A549 (cell line): Measurements from ENCODE around the gene HGS. TPM values are rescaled to one million over a fixed set of nuclear protein-coding genes. Genes with fewer than 3 reads are reported as not detected.

ENCODE experiments used
- ATAC-seq, 2 experiments: fragments of 200-7000 bp in 1 of 2; fragments of >200 bp in 1 of 2; cut with Nextera tagmentation in 1 of 2; cut with Tn5 transposase in 1 of 2; 3 replicates each; pipeline versions ENCODE4 v1.8.0 to v1.9.1; 2018 to 2020; ENCODE audit warnings: mild to moderate bottlenecking in 1 of 2, moderate library complexity in 1 of 2
- CTCF ChIA-PET: fragments of 300-600 bp; sonication (Branson Sonifier 250); formaldehyde crosslinking; extraction: SDS; loops from one replicate; lab custom pipeline; 2021; ENCODE audit warnings: antibody characterized with exemption, inconsistent platforms; lab: Yijun Ruan, JAX
- POLR2A ChIA-PET: fragments of 350-600 bp; formaldehyde crosslinking; extraction: SDS; loops from one replicate; lab custom pipeline; 2021; ENCODE audit warnings: antibody characterized with exemption, inconsistent platforms; lab: Yijun Ruan, JAX
- DNase-seq, 2 experiments: peaks; one replicate each; pipeline versions ENCODE4 v3.0.0 to v3.0.0-alpha.2; 2011 to 2016; ENCODE audit warnings: low read depth in 1 of 2, low spot score in 1 of 2
- FAIRE-seq: peaks from 2 replicates; lab custom pipeline; 2011; peaks lifted over from hg19 to GRCh38; lab: Jason Lieb, UNC
- H3K27ac ChIP-seq, 2 experiments: fragments of >200 bp; sonication (Bioruptor Twin); formaldehyde crosslinking; 3 replicates each; pipeline ENCODE4 v1.5.1; 2016 to 2017
- H3K4me1 ChIP-seq: fragments of >200 bp; sonication (Bioruptor Twin); formaldehyde crosslinking; 3 replicates; pipeline ENCODE4 v1.6.1; 2016
- H3K4me2 ChIP-seq: fragments of >200 bp; sonication (Bioruptor Twin); formaldehyde crosslinking; 3 replicates; pipeline ENCODE4 v1.6.1; 2016
- H3K4me3 ChIP-seq: fragments of >200 bp; sonication (Bioruptor Twin); formaldehyde crosslinking; 3 replicates; pipeline ENCODE4 v1.5.1; 2016
- H3K9me3 ChIP-seq: fragments of >200 bp; sonication (Bioruptor Twin); formaldehyde crosslinking; 3 replicates; pipeline ENCODE4 v1.6.1; 2016
- BHLHE40 ChIP-seq: IDR thresholded peaks from 2 replicates; pipeline ENCODE4 v1.6.1; 2012; ENCODE audit warnings: low read depth, low read length, inconsistent platforms
- CBX2 ChIP-seq: fragments of 200-600 bp; sonication (generic); IDR thresholded peaks from 2 replicates; pipeline ENCODE4 v1.6.1; 2016; ENCODE audit warnings: low read depth, mild to moderate bottlenecking, borderline replicate concordance
- CHD4 ChIP-seq: fragments of 200-600 bp; sonication (generic); IDR thresholded peaks from 2 replicates; pipeline ENCODE4 v1.6.1; 2016; ENCODE audit warnings: antibody characterized with exemption, mild to moderate bottlenecking, borderline replicate concordance
- FOSB ChIP-seq: fragments of 250-450 bp; sonication (Bioruptor Pico); IDR thresholded peaks from 2 replicates; pipeline ENCODE4 v1.5.0; 2020; ENCODE audit warnings: mild to moderate bottlenecking, moderate library complexity
- HEYL ChIP-seq: fragments of 250-450 bp; sonication (Bioruptor Pico); IDR thresholded peaks from 2 replicates; pipeline ENCODE4 v1.8.0; 2021; ENCODE audit warnings: mild to moderate bottlenecking, moderate library complexity
- HOXB5 ChIP-seq: fragments of 250-450 bp; sonication (Bioruptor Pico); IDR thresholded peaks from 2 replicates; pipeline ENCODE4 v1.5.0; 2020; ENCODE audit warnings: mild to moderate bottlenecking, moderate library complexity
- JUN ChIP-seq, 2 experiments: fragments of >200 bp; sonication (Bioruptor Twin); formaldehyde crosslinking; IDR thresholded peaks; 2 replicates in 1 of 2; 3 replicates in 1 of 2; pipeline ENCODE4 v1.6.1; 2016 to 2017
- JUNB ChIP-seq: fragments of >200 bp; sonication (Bioruptor Twin); formaldehyde crosslinking; IDR thresholded peaks from 2 replicates; pipeline ENCODE4 v1.6.1; 2016
- KDM1A ChIP-seq: fragments of 200-600 bp; sonication (generic); IDR thresholded peaks from 2 replicates; pipeline ENCODE4 v1.6.1; 2016; ENCODE audit warnings: low read depth, mild to moderate bottlenecking
- MAFK ChIP-seq: fragments of 450-650 bp; IDR thresholded peaks from 2 replicates; pipeline ENCODE4 v1.6.1; 2014; ENCODE audit not compliant: partially characterized antibody
- MAZ ChIP-seq: fragments of 150-350 bp; IDR thresholded peaks from 2 replicates; pipeline ENCODE4 v1.6.1; 2014; ENCODE audit warnings: antibody characterized with exemption, low read depth, low read length, borderline replicate concordance
- NFE2L2 ChIP-seq: fragments of 150-350 bp; conservative IDR thresholded peaks from 2 replicates; pipeline ENCODE4 v1.6.1; 2014; ENCODE audit warnings: low read length
- NPAS2 ChIP-seq: fragments of 250-450 bp; sonication (Bioruptor Pico); IDR thresholded peaks from 2 replicates; pipeline ENCODE4 v1.8.0; 2022; ENCODE audit warnings: mild to moderate bottlenecking, moderate library complexity, borderline replicate concordance
- RAD21 ChIP-seq, 2 experiments: fragments of >200 bp in 1 of 2; sonication (Bioruptor Twin) in 1 of 2; formaldehyde crosslinking in 1 of 2; IDR thresholded peaks in 1 of 2; conservative IDR thresholded peaks in 1 of 2; 2 replicates in 1 of 2; 3 replicates in 1 of 2; pipeline ENCODE4 v1.6.1; 2012 to 2018; ENCODE audit warnings: inconsistent platforms in 1 of 2
- SREBF2 ChIP-seq: fragments of 450-650 bp; IDR thresholded peaks from 2 replicates; pipeline ENCODE4 v1.6.1; 2014; ENCODE audit warnings: mild to moderate bottlenecking, moderate library complexity
- ZSCAN20 ChIP-seq: fragments of 250-450 bp; sonication (Bioruptor Pico); IDR thresholded peaks from 2 replicates; pipeline ENCODE4 v1.8.0; 2022; ENCODE audit warnings: mild to moderate bottlenecking, moderate library complexity
- WGBS: methylation state at CpG from one replicate; pipeline ENCODE4 v1.1.6; 2017; ENCODE audit errors: missing lambda C conversion rate; 5-methylcytosine and 5-hydroxymethylcytosine counted together
- polyA plus RNA-seq, 4 experiments: library from polyadenylated mRNA; depleted of rRNA in 3 of 4; stranded (reverse); fragments of >200 nt; fragmentation: RNase III in 1 of 4; extraction: RNeasy Plus Mini Kit Qiagen cat#74134 plus additional on column Dnase treatment in 1 of 4; gene quantifications; 2 replicates in 3 of 4; 3 replicates in 1 of 4; pipeline ENCODE4 v1.2.3, GENCODE V29; 2011 to 2017
- TF ChIP-seq, protein P1 (sequence below): fragments of 150-350 bp; IDR thresholded peaks from 2 replicates; pipeline ENCODE4 v1.6.1; 2014; ENCODE audit warnings: low read depth, mild to moderate bottlenecking, low read length
- TF ChIP-seq, protein P2 (sequence below): fragments of 250-450 bp; sonication (Bioruptor Pico); IDR thresholded peaks from 2 replicates; pipeline ENCODE4 v1.5.0; 2020; ENCODE audit warnings: low read depth, mild to moderate bottlenecking, moderate library complexity
- TF ChIP-seq, protein P3 (sequence below): fragments of >200 bp; sonication (Bioruptor Twin); formaldehyde crosslinking; IDR thresholded peaks from 2 replicates; pipeline ENCODE4 v1.6.1; 2016
- TF ChIP-seq, protein P4 (sequence below): fragments of 250-450 bp; sonication (Bioruptor Pico); IDR thresholded peaks from 2 replicates; pipeline ENCODE4 v1.5.0; 2021; ENCODE audit warnings: mild to moderate bottlenecking, moderate library complexity, borderline replicate concordance
- TF ChIP-seq, protein P5 (sequence below): fragments of 450-650 bp; IDR thresholded peaks from 2 replicates; pipeline ENCODE4 v1.6.1; 2014; ENCODE audit warnings: antibody characterized with exemption

The HGS gene
- polyA plus RNA-seq, 2 of the 4 experiments (the other 2 are of a cell fraction): 85.9 to 130 TPM

DNA sequence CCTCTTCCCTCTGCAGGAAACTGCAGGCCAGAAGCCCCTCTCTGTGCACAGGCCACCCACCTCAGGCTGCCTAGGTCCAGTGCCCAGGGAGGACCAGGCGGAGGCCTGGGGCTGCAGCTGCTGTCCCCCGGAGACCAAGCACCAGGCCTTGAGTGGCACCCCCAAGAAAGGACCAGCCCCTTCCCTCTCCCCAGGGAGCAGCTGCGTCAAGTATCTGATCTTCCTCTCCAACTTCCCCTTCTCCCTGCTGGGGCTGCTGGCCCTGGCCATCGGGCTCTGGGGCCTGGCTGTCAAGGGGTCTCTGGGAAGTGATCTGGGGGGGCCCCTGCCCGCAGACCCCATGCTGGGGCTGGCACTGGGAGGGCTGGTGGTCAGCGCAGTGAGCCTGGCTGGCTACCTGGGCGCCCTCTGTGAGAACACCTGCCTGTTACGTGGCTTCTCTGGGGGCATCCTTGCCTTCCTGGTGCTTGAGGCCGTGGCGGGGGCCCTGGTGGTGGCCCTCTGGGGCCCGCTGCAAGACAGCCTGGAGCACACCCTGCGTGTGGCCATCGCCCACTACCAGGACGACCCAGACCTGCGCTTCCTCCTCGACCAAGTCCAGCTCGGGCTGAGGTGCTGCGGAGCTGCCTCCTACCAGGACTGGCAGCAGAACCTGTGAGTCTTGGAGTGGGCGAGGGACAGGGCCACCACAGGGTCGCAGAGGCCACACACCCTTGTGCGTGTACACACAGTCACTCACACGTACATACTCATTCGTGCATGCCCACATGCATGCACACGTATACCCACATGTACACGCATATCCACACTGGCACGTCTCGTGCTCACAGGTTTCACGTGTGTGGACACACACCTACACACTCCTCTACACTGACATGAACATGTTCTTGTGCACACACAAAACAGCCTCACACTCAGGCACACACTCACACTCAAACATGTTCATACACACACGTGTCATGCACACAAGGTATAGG lies 38.5 kb upstream of the HGS start:
- Histone ChIP-seq H3K4me1 (peaks cover 12% of the 10 kb centered on the region), H3K4me2 (no peak overlapping the region), H3K9me3 (no peaks in the 10 kb centered on the region), H3K27ac (no peak overlapping the region), H3K4me3 (no peak overlapping the region)
- ATAC-seq (no peak), FAIRE-seq (no peak), DNase-seq (no peak)
- CTCF ChIA-PET: interaction anchor here (0.9 kb wide), 1 partner anchor 89 kb away, joined by 4 read pairs; no protein-coding TSS in a partner anchor
- 78% methylated on average over 22 of the region's 29 CpGs for WGBS
- no peak for TF ChIP-seq NPAS2 (CRISPR knock-in tag)
- no peak for TF ChIP-seq HOXB5 (CRISPR knock-in tag)
- TF ChIP-seq BHLHE40: no peak
- TF ChIP-seq JUN (IDR thresholded peaks at IDR 0.05): no peak
- TF ChIP-seq, protein P1, sequence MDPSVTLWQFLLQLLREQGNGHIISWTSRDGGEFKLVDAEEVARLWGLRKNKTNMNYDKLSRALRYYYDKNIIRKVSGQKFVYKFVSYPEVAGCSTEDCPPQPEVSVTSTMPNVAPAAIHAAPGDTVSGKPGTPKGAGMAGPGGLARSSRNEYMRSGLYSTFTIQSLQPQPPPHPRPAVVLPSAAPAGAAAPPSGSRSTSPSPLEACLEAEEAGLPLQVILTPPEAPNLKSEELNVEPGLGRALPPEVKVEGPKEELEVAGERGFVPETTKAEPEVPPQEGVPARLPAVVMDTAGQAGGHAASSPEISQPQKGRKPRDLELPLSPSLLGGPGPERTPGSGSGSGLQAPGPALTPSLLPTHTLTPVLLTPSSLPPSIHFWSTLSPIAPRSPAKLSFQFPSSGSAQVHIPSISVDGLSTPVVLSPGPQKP: no peak
- TF ChIP-seq CHD4: no peak
- TF ChIP-seq RAD21 (conservative IDR thresholded peaks at IDR 0.05 in 1 of 2, IDR thresholded peaks at IDR 0.05 in 1 of 2): no peak
- TF ChIP-seq SREBF2: no peak
- no peak for TF ChIP-seq MAFK
- no peak for TF ChIP-seq JUNB
- TF ChIP-seq HEYL (CRISPR knock-in tag): no peak
- TF ChIP-seq MAZ: no peak
- TF ChIP-seq, protein P2, sequence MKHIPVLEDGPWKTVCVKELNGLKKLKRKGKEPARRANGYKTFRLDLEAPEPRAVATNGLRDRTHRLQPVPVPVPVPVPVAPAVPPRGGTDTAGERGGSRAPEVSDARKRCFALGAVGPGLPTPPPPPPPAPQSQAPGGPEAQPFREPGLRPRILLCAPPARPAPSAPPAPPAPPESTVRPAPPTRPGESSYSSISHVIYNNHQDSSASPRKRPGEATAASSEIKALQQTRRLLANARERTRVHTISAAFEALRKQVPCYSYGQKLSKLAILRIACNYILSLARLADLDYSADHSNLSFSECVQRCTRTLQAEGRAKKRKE: no peak
- TF ChIP-seq NFE2L2: no peak
- no peak for TF ChIP-seq KDM1A
- no peak for TF ChIP-seq ZSCAN20
- TF ChIP-seq, protein P3, sequence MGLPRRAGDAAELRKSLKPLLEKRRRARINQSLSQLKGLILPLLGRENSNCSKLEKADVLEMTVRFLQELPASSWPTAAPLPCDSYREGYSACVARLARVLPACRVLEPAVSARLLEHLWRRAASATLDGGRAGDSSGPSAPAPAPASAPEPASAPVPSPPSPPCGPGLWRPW: no peak
- TF ChIP-seq, protein P4, sequence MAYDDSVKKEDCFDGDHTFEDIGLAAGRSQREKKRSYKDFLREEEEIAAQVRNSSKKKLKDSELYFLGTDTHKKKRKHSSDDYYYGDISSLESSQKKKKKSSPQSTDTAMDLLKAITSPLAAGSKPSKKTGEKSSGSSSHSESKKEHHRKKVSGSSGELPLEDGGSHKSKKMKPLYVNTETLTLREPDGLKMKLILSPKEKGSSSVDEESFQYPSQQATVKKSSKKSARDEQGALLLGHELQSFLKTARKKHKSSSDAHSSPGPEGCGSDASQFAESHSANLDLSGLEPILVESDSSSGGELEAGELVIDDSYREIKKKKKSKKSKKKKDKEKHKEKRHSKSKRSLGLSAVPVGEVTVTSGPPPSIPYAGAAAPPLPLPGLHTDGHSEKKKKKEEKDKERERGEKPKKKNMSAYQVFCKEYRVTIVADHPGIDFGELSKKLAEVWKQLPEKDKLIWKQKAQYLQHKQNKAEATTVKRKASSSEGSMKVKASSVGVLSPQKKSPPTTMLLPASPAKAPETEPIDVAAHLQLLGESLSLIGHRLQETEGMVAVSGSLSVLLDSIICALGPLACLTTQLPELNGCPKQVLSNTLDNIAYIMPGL (CRISPR knock-in tag): no peak
- no peak for TF ChIP-seq CBX2
- POLR2A ChIA-PET: no interaction called here

DNA sequence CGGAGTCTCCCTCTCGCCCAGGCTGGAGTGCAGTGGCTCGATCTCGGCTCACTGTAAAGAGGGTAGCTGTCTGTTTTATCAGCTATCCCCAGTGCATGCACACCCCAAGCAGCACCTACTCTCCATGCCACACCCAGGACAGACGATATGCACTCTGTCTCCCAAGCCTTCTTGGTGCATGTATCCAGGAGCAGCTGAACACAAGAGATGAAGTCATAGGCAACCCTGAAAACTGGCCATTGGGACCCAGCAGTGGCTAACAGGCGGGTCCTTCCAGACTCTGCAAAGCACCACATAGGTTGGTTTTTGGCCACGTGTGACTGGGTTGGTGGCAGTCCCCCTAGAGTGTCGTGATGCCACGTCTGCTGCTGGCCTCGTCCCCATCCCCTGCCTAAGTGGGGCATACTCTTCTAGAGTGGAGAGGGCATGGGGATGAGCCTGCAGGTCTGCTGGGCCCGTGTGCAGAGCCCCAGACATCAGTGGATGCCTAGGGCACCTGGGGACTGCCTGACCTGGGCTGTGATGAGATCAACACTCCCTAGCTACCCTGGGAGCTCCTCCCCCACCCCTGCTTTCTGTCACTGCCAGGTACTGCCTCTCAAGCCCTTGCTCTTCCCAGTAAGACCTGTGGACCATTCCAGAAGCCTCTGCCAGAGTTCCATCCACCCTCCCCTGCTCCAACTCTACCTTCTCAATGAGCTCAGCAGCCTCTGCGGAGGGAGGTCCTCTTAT lies 36.8 kb upstream of the HGS start:
- POLR2A ChIA-PET: no interaction called here

More for the DNA sequence above, 36.8 kb upstream of the HGS start:
- FAIRE-seq: no peak
- TF ChIP-seq, protein P5, sequence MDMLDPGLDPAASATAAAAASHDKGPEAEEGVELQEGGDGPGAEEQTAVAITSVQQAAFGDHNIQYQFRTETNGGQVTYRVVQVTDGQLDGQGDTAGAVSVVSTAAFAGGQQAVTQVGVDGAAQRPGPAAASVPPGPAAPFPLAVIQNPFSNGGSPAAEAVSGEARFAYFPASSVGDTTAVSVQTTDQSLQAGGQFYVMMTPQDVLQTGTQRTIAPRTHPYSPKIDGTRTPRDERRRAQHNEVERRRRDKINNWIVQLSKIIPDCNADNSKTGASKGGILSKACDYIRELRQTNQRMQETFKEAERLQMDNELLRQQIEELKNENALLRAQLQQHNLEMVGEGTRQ: no peak
- TF ChIP-seq JUNB (no peak), FOSB (no peak)
- TF ChIP-seq, all 56 proteins: peak for 0
- no peak overlapping the region for H3K4me2 ChIP-seq
- no peak overlapping the region for H3K4me3 ChIP-seq
- CTCF ChIA-PET: interaction anchor here (0.7 to 2.7 kb wide), 2 partner anchors 10 to 46 kb away, joined by 3 to 11 read pairs; partner anchors contain the start of genes NPLOC4 and TSPAN10
- ATAC-seq: no peak; a peak in 1 of 6 replicates
- H3K27ac ChIP-seq: no peak overlapping the region
- no peak for DNase-seq
- WGBS: 67% methylated on average over 12 of the region's 12 CpGs
- H3K9me3 ChIP-seq: no peaks in the 10 kb centered on the region
- H3K4me1 ChIP-seq: peaks cover 21% of the 10 kb centered on the region
